Endothelial cell of umbilical vein (primary cell): ENCODE data around the gene PPP1R1C.

Source experiments
- CTCF ChIP-seq, 2 donors: IDR thresholded peaks; 1 replicate in 1 of 2; 2 replicates in 1 of 2; pipeline ENCODE4 v1.5.1; 2011; ENCODE audit warnings: low read length in 2 of 2, mild to moderate bottlenecking in 2 of 2, moderate library complexity in 2 of 2, control low read depth in 1 of 2, inconsistent platforms in 1 of 2, low read depth in 1 of 2; ENCODE audit not compliant: insufficient read depth in 1 of 2; ENCODE audit errors: extremely low read depth in 1 of 2
- MAX ChIP-seq: IDR thresholded peaks from 2 replicates; pipeline ENCODE4 v1.6.1; 2011; ENCODE audit not compliant: insufficient read depth, insufficient read length
- MYC ChIP-seq: IDR thresholded peaks from one replicate; pipeline ENCODE4 v1.6.1; 2011; ENCODE audit warnings: mild to moderate bottlenecking, low read depth, low read length
- POLR2A ChIP-seq: IDR thresholded peaks from 2 replicates; pipeline ENCODE4 v1.6.1; 2012; ENCODE audit warnings: low read depth, mild to moderate bottlenecking, control low read depth, low read length
- POLR2AphosphoS5 ChIP-seq: IDR thresholded peaks from 2 replicates; pipeline ENCODE4 v1.6.1; 2012; ENCODE audit warnings: low read depth, mild to moderate bottlenecking, control low read depth, low read length, moderate library complexity; ENCODE audit not compliant: insufficient read depth

DNA sequence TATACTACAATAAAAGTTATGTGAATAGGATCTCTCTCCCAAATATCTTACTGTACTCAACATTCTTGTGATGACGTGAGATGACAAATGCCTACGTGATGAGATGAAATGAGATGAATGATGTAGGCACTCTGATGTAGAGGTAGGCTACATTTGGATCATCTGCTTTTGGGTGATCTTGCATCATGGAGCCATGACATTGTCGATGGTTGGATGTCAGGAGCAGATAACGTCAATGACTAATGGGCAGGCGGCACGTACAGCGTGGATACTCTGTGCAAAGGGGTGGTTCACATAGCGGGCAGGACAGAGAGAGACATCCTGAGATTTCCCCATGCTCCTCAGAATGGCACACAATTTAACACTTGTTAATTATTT, 40.8 kb upstream of the PPP1R1C start:
- TF ChIP-seq MAX, result no peak
- TF ChIP-seq CTCF (IDR thresholded peaks at IDR 0.05; ENCODE audit: extremely low read depth in 1 of 2, insufficient read depth in 1 of 2, low read depth in 1 of 2, low read length in 2 of 2), result no peak
- TF ChIP-seq POLR2AphosphoS5, result no peak
- TF ChIP-seq MYC, result no peak
- no peak for TF ChIP-seq POLR2A
